K562 (cell line): ENCODE measurements around the gene PUM1. TPM values are rescaled to one million over a fixed set of nuclear protein-coding genes. Genes with fewer than 3 reads are reported as not detected.

Experiments used
- ATAC-seq: fragments of 200-7000 bp; cut with Tn5 transposase; 3 replicates; pipeline ENCODE4 v1.9.1; 2020; ENCODE audit warnings: moderate library complexity
- BruUV-seq: library from RNA; stranded (reverse); fragments of 400-500 nt; replicated peaks from 2 replicates; lab custom pipeline; 2021; lab: Mats Ljungman, UMichigan
- CTCF ChIA-PET: fragments of 300-600 bp; formaldehyde crosslinking; extraction: SDS; loops from one replicate; lab custom pipeline; 2021; ENCODE audit warnings: low intra/inter-chr PET ratio; lab: Yijun Ruan, JAX
- POLR2A ChIA-PET: fragments of 300-600, 350-650 bp; sonication (Branson Sonifier 250); formaldehyde crosslinking; extraction: SDS; loops from one replicate; lab custom pipeline; 2021; ENCODE audit warnings: antibody characterized with exemption, inconsistent platforms; lab: Yijun Ruan, JAX
- DNase-seq, 4 experiments: peaks; one replicate each; pipeline versions ENCODE4 v3.0.0 to v3.0.0-alpha.2; 2011 to 2018; ENCODE audit warnings: low spot score in 3 of 4, mixed read lengths in 3 of 4; ENCODE audit errors: extremely low read depth in 1 of 4
- FAIRE-seq: peaks from 2 replicates; lab custom pipeline; 2011; peaks lifted over from hg19 to GRCh38; lab: Jason Lieb, UNC
- H2AFZ ChIP-seq: 2 replicates; pipeline ENCODE4 v1.6.0; 2011; ENCODE audit warnings: low read depth, low read length, control low read depth, inconsistent platforms
- H3K27ac ChIP-seq: fragments of 200-600 bp; 3 replicates; pipeline ENCODE4 v1.8.0; 2011; ENCODE audit warnings: low read depth, mild to moderate bottlenecking, control low read depth, inconsistent platforms, low read length, moderate library complexity, mixed read lengths; ENCODE audit errors: extremely low read depth
- H3K27me3 ChIP-seq, 2 experiments: fragments of 300-600 bp in 1 of 2; 2 replicates in 1 of 2; 3 replicates in 1 of 2; pipeline versions ENCODE4 v1.6.0 to v1.8.0; 2011; ENCODE audit warnings: inconsistent platforms in 2 of 2, low read length in 2 of 2, mild to moderate bottlenecking in 1 of 2, mixed read lengths in 1 of 2, moderate library complexity in 1 of 2; ENCODE audit not compliant: control insufficient read depth in 2 of 2, insufficient read depth in 2 of 2
- H3K36me3 ChIP-seq: fragments of 300-600 bp; 3 replicates; pipeline ENCODE4 v1.8.0; 2011; ENCODE audit warnings: mild to moderate bottlenecking, low read length, inconsistent platforms; ENCODE audit not compliant: control insufficient read depth, insufficient read depth
- H3K4me1 ChIP-seq, 2 experiments: fragments of 200-600 bp in 1 of 2; replicated peaks in 1 of 2; 2 replicates in 1 of 2; 3 replicates in 1 of 2; pipeline versions ENCODE4 v1.5.1 to v1.8.0; 2011; ENCODE audit warnings: inconsistent platforms in 2 of 2, low read length in 2 of 2, mild to moderate bottlenecking in 1 of 2, mixed read lengths in 1 of 2, moderate library complexity in 1 of 2; ENCODE audit not compliant: control insufficient read depth in 2 of 2, insufficient read depth in 2 of 2
- H3K4me2 ChIP-seq: 2 replicates; pipeline ENCODE4 v1.6.1; 2011; ENCODE audit warnings: low read length, control low read depth, inconsistent platforms, mixed read lengths; ENCODE audit not compliant: insufficient read depth
- H3K4me3 ChIP-seq: fragments of 200-600 bp; sonication (generic), shearing (Covaris generic); 2 replicates; pipeline ENCODE4 v1.5.1; 2016; ENCODE audit warnings: control low read depth, inconsistent platforms
- H3K79me2 ChIP-seq: fragments of 200-600 bp; 3 replicates; pipeline ENCODE4 v1.8.0; 2011; ENCODE audit warnings: low read length, inconsistent platforms; ENCODE audit not compliant: control insufficient read depth, insufficient read depth
- H3K9ac ChIP-seq, 2 experiments: 2 replicates each; pipeline versions ENCODE4 v1.6.0 to v1.6.1; 2011; ENCODE audit warnings: low read depth in 2 of 2, low read length in 2 of 2, control low read depth in 1 of 2, inconsistent platforms in 1 of 2, mild to moderate bottlenecking in 1 of 2, mixed read lengths in 1 of 2; ENCODE audit not compliant: insufficient read depth in 1 of 2
- H3K9me1 ChIP-seq: one replicate; pipeline ENCODE4 v1.6.0; 2011; ENCODE audit warnings: inconsistent platforms, mild to moderate bottlenecking, low read length, moderate library complexity; ENCODE audit not compliant: control insufficient read depth, insufficient read depth
- H3K9me3 ChIP-seq: replicated peaks from 2 replicates; pipeline ENCODE4 v1.5.1; 2011; ENCODE audit warnings: low read depth, low read length, inconsistent platforms; ENCODE audit not compliant: control insufficient read depth, insufficient read depth
- H4K20me1 ChIP-seq: replicated peaks from 2 replicates; pipeline ENCODE4 v1.6.1; 2011; ENCODE audit warnings: low read length, inconsistent platforms, mixed read lengths; ENCODE audit not compliant: control insufficient read depth, insufficient read depth
- CHAMP1 ChIP-seq: fragments of 450-650 bp; IDR thresholded peaks from 2 replicates; pipeline ENCODE4 v1.6.1; 2016; ENCODE audit warnings: mild to moderate bottlenecking
- DIDO1 ChIP-seq: fragments of 450-650 bp; IDR thresholded peaks from 2 replicates; pipeline ENCODE4 v1.6.1; 2016; ENCODE audit warnings: low read depth, missing biosample characterization, missing genetic modification characterization
- GABPB1 ChIP-seq: sonication (generic); formaldehyde crosslinking; IDR thresholded peaks from 2 replicates; pipeline ENCODE4 v1.8.0; 2022; ENCODE audit warnings: mild to moderate bottlenecking, missing genetic modification reagents
- HDAC2 ChIP-seq: fragments of 450-650 bp; IDR thresholded peaks from 2 replicates; pipeline ENCODE4 v1.6.1; 2016; ENCODE audit warnings: mild to moderate bottlenecking
- HNRNPLL ChIP-seq: fragments of 200-400 bp; formaldehyde crosslinking; IDR thresholded peaks from 2 replicates; pipeline ENCODE4 v1.6.1; 2017; ENCODE audit warnings: low read length, low read depth, mild to moderate bottlenecking; ENCODE audit not compliant: poor library complexity, severe bottlenecking
- HOXB6 ChIP-seq: fragments of 250-450 bp; sonication (Bioruptor Pico); IDR thresholded peaks from 2 replicates; pipeline ENCODE4 v1.5.1; 2022; ENCODE audit warnings: mild to moderate bottlenecking, borderline replicate concordance
- IRF1 ChIP-seq: sonication (generic); formaldehyde crosslinking; IDR thresholded peaks from 2 replicates; pipeline ENCODE4 v1.8.0; 2022; ENCODE audit warnings: missing genetic modification reagents, mild to moderate bottlenecking, borderline replicate concordance
- KDM1A ChIP-seq, 2 experiments: fragments of 450-650 bp; IDR thresholded peaks; 2 replicates each; pipeline ENCODE4 v1.6.1; 2016; ENCODE audit warnings: mild to moderate bottlenecking in 2 of 2
- NBN ChIP-seq: fragments of 450-650 bp; IDR thresholded peaks from 2 replicates; pipeline ENCODE4 v1.6.1; 2016; ENCODE audit warnings: low read depth, mild to moderate bottlenecking
- RBM25 ChIP-seq: fragments of 200-400 bp; formaldehyde crosslinking; IDR thresholded peaks from 2 replicates; pipeline ENCODE4 v1.6.1; 2018; ENCODE audit warnings: low read length, low read depth, moderate library complexity; ENCODE audit not compliant: severe bottlenecking
- RCOR1 ChIP-seq, 2 experiments: IDR thresholded peaks; 2 replicates each; pipeline ENCODE4 v1.6.1; 2012; ENCODE audit warnings: low read depth in 2 of 2, low read length in 2 of 2, borderline replicate concordance in 1 of 2, improper control_type of control experiment in 1 of 2
- SPI1 ChIP-seq: IDR thresholded peaks from 2 replicates; pipeline ENCODE4 v1.6.1; 2011; ENCODE audit warnings: low read depth, low read length, control low read depth, borderline replicate concordance
- TEAD4 ChIP-seq, 2 experiments: sonication (generic) in 1 of 2; formaldehyde crosslinking in 1 of 2; IDR thresholded peaks; 2 replicates each; pipeline versions ENCODE4 v1.6.1 to v1.8.0; 2012 to 2022; ENCODE audit warnings: borderline replicate concordance in 1 of 2, inconsistent platforms in 1 of 2, low read length in 1 of 2, mild to moderate bottlenecking in 1 of 2, missing genetic modification reagents in 1 of 2
- ZBTB33 ChIP-seq: sonication (generic); formaldehyde crosslinking; IDR thresholded peaks from 2 replicates; pipeline ENCODE4 v1.8.1; 2023; ENCODE audit warnings: mild to moderate bottlenecking, missing genetic modification reagents
- ZFP36 ChIP-seq: fragments of 150-350 bp; IDR thresholded peaks from 2 replicates; pipeline ENCODE4 v1.6.1; 2018; ENCODE audit warnings: low read length, low read depth; ENCODE audit not compliant: partially characterized antibody
- ZNF431 ChIP-seq: sonication (generic); formaldehyde crosslinking; IDR thresholded peaks from 2 replicates; pipeline ENCODE4 v1.8.0; 2022; ENCODE audit warnings: mild to moderate bottlenecking, missing genetic modification reagents
- WGBS: fragments of 100-300 bp; shearing (Covaris generic); methylation state at CpG from one replicate; pipeline ENCODE4 v1.1.6; 2016; ENCODE audit warnings: low coverage, mixed read lengths; ENCODE audit not compliant: insufficient coverage; ENCODE audit errors: missing lambda C conversion rate; 5-methylcytosine and 5-hydroxymethylcytosine counted together
- in situ Hi-C: fragments of 300-500 bp; cut with MboI; formaldehyde crosslinking; loops from 4 replicates; pipeline ENCODE4 v1.15.0; 2018; ENCODE audit warnings: inconsistent platforms, mixed read lengths
- intact Hi-C: fragments of 100-400 bp; cut with micrococcal nuclease; formaldehyde crosslinking; loops from 2 replicates; pipeline ENCODE4 v1.14.2; 2022
- polyA plus RNA-seq, 8 experiments: library from polyadenylated mRNA; depleted of rRNA in 4 of 8; stranded (reverse) in 5 of 8; unstranded in 3 of 8; fragments of >200 nt; fragmentation: Nextera tagmentation in 2 of 8; fragmentation: Illumina TruSeq in 1 of 8; extraction: Ambion mirVana in 2 of 8; extraction: Trizol in 1 of 8; gene quantifications; 2 replicates each; pipeline versions ENCODE4 v1.2.1 to v1.2.3, GENCODE V29; 2011 to 2014; ENCODE audit warnings: inconsistent platforms in 1 of 8, missing spikeins in 1 of 8
- total RNA-seq, 7 experiments: library from RNA; depleted of rRNA in 6 of 7; stranded (reverse); fragments of >200 nt in 6 of 7; fragmentation: Illumina TruSeq in 2 of 7; extraction: Trizol in 2 of 7; gene quantifications; 2 replicates each; pipeline versions ENCODE4 v1.2.1 to v1.2.3, GENCODE V29; 2011 to 2021; ENCODE audit warnings: low replicate concordance in 1 of 7

Gene PUM1
- total and polyA plus RNA-seq, 9 of the 15 experiments (the other 6 are each of a cell fraction or from before 2014, with no cell fraction given), result 37.7 to 104 (median 55.7) TPM

DNA sequence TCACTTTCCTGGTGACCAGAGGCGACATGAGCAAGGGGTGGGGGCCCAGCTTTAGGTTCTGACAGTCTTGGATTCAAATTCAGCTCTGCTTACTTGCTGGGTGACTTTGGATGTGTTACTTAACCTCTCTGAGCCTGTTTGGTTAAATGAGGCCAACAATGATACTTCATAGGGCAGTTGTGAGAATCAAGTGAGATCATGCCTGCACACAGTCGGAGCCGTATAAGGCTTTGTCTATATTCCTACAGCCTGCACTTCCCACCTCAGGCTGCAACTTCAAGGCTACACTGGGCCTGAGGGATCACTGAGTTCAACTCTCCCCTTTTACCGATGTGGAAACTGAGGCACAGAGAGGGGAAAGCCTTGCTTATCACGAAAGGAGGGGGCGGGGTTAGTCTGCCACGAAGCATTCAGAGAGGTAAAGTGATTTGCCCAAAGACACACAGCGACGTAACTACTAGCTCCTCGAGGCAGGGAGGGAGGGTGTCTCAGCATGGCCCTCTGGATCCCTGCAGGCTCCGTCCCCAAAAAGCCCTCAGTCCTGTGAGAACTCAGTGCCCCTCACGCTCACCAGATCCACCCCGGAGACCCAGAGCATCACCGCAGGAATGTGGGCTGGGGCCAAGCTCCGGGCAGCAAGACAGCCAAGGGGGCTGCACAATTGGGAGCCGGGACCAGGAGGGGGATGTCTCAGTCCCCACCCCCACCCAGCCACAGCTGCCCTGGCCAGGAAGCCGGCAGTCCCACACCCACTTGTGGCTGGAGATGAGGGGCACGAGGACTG, 181.9 kb downstream of the PUM1 start:
- FAIRE-seq (no peak), DNase-seq (no peak), ATAC-seq (no peak)
- H3K9me3 ChIP-seq, result no peaks in the 10 kb centered on the region
- H3K4me2 ChIP-seq, result no peak overlapping the region
- ChIA-PET CTCF (no interaction called here), POLR2A (interaction anchor here (1.5 to 4.8 kb wide), 3 partner anchors 10 to 17 kb away, joined by 4 to 33 read pairs (median 4); no protein-coding TSS in a partner anchor)
- no peak overlapping the region for H3K27ac ChIP-seq
- H3K27me3 ChIP-seq, result no peaks in the 10 kb centered on the region
- no peaks in the 10 kb centered on the region for H3K36me3 ChIP-seq
- intact Hi-C loops (no loop called here), in situ Hi-C loops (no loop called here)
- no TSS peak for BruUV-seq
- no peaks in the 10 kb centered on the region for H3K79me2 ChIP-seq
- no peak overlapping the region for H3K4me3 ChIP-seq
- WGBS, result 57% methylated on average over 18 of the region's 18 CpGs
- H3K9me1 ChIP-seq, result no peaks in the 10 kb centered on the region
- H2AFZ ChIP-seq, result no peak overlapping the region
- H3K9ac ChIP-seq, result peak overlapping the region in 1 of 2 experiments; percentile 23; a peak in 1 of 4 replicates
- H4K20me1 ChIP-seq, result peaks cover 22% of the 10 kb centered on the region; the same call in 1 of the 2 replicates
- H3K4me1 ChIP-seq, result peaks cover 21 to 31% of the 10 kb centered on the region in 2 experiments
- TF ChIP-seq DIDO1 (tag) (no peak), HNRNPLL (no peak), IRF1 (CRISPR knock-in tag) (no peak), CHAMP1 (no peak), ZFP36 (peak; percentile 66), RBM25 (peak; percentile 87), GABPB1 (CRISPR knock-in tag) (no peak), RCOR1 (IDR thresholded peaks at IDR 0.05; ENCODE audit: borderline replicate concordance in 1 of 2, low read depth in 2 of 2, low read length in 2 of 2) (0 out of 4 replicates have a peak, but pooled peaks of 1 of the 2 experiments have one; percentile 18), HDAC2 (peak; percentile 42; the same call in 1 of the 2 replicates), TEAD4 (IDR thresholded peaks at IDR 0.05; ENCODE audit: low read length) (no peak), TEAD4 (CRISPR knock-in tag; IDR thresholded peaks at IDR 0.05; ENCODE audit: borderline replicate concordance) (no peak), NBN (no peak), HOXB6 (CRISPR knock-in tag) (no peak), ZBTB33 (CRISPR knock-in tag) (0 out of 2 replicates have a peak, but pooled peaks have one; percentile 11), KDM1A (IDR thresholded peaks at IDR 0.05) (peak; percentile 33 to 51; a peak in 3 of 4 replicates), ZNF431 (CRISPR knock-in tag) (no peak), SPI1 (no peak)
